K562 (cell line): ENCODE measurements around the gene TCF3. TPM values are rescaled to one million over a fixed set of nuclear protein-coding genes. Genes with fewer than 3 reads are reported as not detected.

Experiments
- ATAC-seq: fragments of 200-7000 bp; cut with Tn5 transposase; 3 replicates; pipeline ENCODE4 v1.9.1; 2020; ENCODE audit warnings: moderate library complexity
- BruUV-seq: library from RNA; stranded (reverse); fragments of 400-500 nt; replicated peaks from 2 replicates; lab custom pipeline; 2021; lab: Mats Ljungman, UMichigan
- CTCF ChIA-PET: fragments of 300-600 bp; formaldehyde crosslinking; extraction: SDS; loops from one replicate; lab custom pipeline; 2021; ENCODE audit warnings: low intra/inter-chr PET ratio; lab: Yijun Ruan, JAX
- POLR2A ChIA-PET: fragments of 300-600, 350-650 bp; sonication (Branson Sonifier 250); formaldehyde crosslinking; extraction: SDS; loops from one replicate; lab custom pipeline; 2021; ENCODE audit warnings: antibody characterized with exemption, inconsistent platforms; lab: Yijun Ruan, JAX
- DNase-seq, 4 experiments: peaks; one replicate each; pipeline versions ENCODE4 v3.0.0 to v3.0.0-alpha.2; 2011 to 2018; ENCODE audit warnings: low spot score in 3 of 4, mixed read lengths in 3 of 4; ENCODE audit errors: extremely low read depth in 1 of 4
- FAIRE-seq: peaks from 2 replicates; lab custom pipeline; 2011; peaks lifted over from hg19 to GRCh38; lab: Jason Lieb, UNC
- H2AFZ ChIP-seq: 2 replicates; pipeline ENCODE4 v1.6.0; 2011; ENCODE audit warnings: low read depth, low read length, control low read depth, inconsistent platforms
- H3K27ac ChIP-seq: fragments of 200-600 bp; 3 replicates; pipeline ENCODE4 v1.8.0; 2011; ENCODE audit warnings: low read depth, mild to moderate bottlenecking, control low read depth, inconsistent platforms, low read length, moderate library complexity, mixed read lengths; ENCODE audit errors: extremely low read depth
- H3K27me3 ChIP-seq, 2 experiments: fragments of 300-600 bp in 1 of 2; 2 replicates in 1 of 2; 3 replicates in 1 of 2; pipeline versions ENCODE4 v1.6.0 to v1.8.0; 2011; ENCODE audit warnings: inconsistent platforms in 2 of 2, low read length in 2 of 2, mild to moderate bottlenecking in 1 of 2, mixed read lengths in 1 of 2, moderate library complexity in 1 of 2; ENCODE audit not compliant: control insufficient read depth in 2 of 2, insufficient read depth in 2 of 2
- H3K36me3 ChIP-seq: fragments of 300-600 bp; 3 replicates; pipeline ENCODE4 v1.8.0; 2011; ENCODE audit warnings: mild to moderate bottlenecking, low read length, inconsistent platforms; ENCODE audit not compliant: control insufficient read depth, insufficient read depth
- H3K4me1 ChIP-seq, 2 experiments: fragments of 200-600 bp in 1 of 2; replicated peaks in 1 of 2; 2 replicates in 1 of 2; 3 replicates in 1 of 2; pipeline versions ENCODE4 v1.5.1 to v1.8.0; 2011; ENCODE audit warnings: inconsistent platforms in 2 of 2, low read length in 2 of 2, mild to moderate bottlenecking in 1 of 2, mixed read lengths in 1 of 2, moderate library complexity in 1 of 2; ENCODE audit not compliant: control insufficient read depth in 2 of 2, insufficient read depth in 2 of 2
- H3K4me2 ChIP-seq: 2 replicates; pipeline ENCODE4 v1.6.1; 2011; ENCODE audit warnings: low read length, control low read depth, inconsistent platforms, mixed read lengths; ENCODE audit not compliant: insufficient read depth
- H3K4me3 ChIP-seq: fragments of 200-600 bp; sonication (generic), shearing (Covaris generic); 2 replicates; pipeline ENCODE4 v1.5.1; 2016; ENCODE audit warnings: control low read depth, inconsistent platforms
- H3K79me2 ChIP-seq: fragments of 200-600 bp; 3 replicates; pipeline ENCODE4 v1.8.0; 2011; ENCODE audit warnings: low read length, inconsistent platforms; ENCODE audit not compliant: control insufficient read depth, insufficient read depth
- H3K9ac ChIP-seq, 2 experiments: 2 replicates each; pipeline versions ENCODE4 v1.6.0 to v1.6.1; 2011; ENCODE audit warnings: low read depth in 2 of 2, low read length in 2 of 2, control low read depth in 1 of 2, inconsistent platforms in 1 of 2, mild to moderate bottlenecking in 1 of 2, mixed read lengths in 1 of 2; ENCODE audit not compliant: insufficient read depth in 1 of 2
- H3K9me1 ChIP-seq: one replicate; pipeline ENCODE4 v1.6.0; 2011; ENCODE audit warnings: inconsistent platforms, mild to moderate bottlenecking, low read length, moderate library complexity; ENCODE audit not compliant: control insufficient read depth, insufficient read depth
- H3K9me3 ChIP-seq: replicated peaks from 2 replicates; pipeline ENCODE4 v1.5.1; 2011; ENCODE audit warnings: low read depth, low read length, inconsistent platforms; ENCODE audit not compliant: control insufficient read depth, insufficient read depth
- H4K20me1 ChIP-seq: replicated peaks from 2 replicates; pipeline ENCODE4 v1.6.1; 2011; ENCODE audit warnings: low read length, inconsistent platforms, mixed read lengths; ENCODE audit not compliant: control insufficient read depth, insufficient read depth
- CREB3L1 ChIP-seq: fragments of 450-650 bp; IDR thresholded peaks from 2 replicates; pipeline ENCODE4 v1.6.1; 2014; ENCODE audit warnings: low read depth, mild to moderate bottlenecking, moderate library complexity, borderline replicate concordance
- FIP1L1 ChIP-seq: fragments of 200-400 bp; formaldehyde crosslinking; IDR thresholded peaks from 2 replicates; pipeline ENCODE4 v1.6.1; 2018; ENCODE audit warnings: mild to moderate bottlenecking, low read depth, low read length; ENCODE audit not compliant: poor library complexity, severe bottlenecking
- FOXP4 ChIP-seq: sonication (generic); formaldehyde crosslinking; IDR thresholded peaks from 2 replicates; pipeline ENCODE4 v1.8.0; 2022; ENCODE audit warnings: mild to moderate bottlenecking, missing genetic modification reagents, borderline replicate concordance
- TBP ChIP-seq: optimal IDR thresholded peaks from 2 replicates; pipeline ENCODE3; 2011; ENCODE audit warnings: low read depth, low read length, improper control_type of control experiment
- ZBTB17 ChIP-seq: fragments of 450-650 bp; formaldehyde crosslinking; IDR thresholded peaks from 2 replicates; pipeline ENCODE4 v1.4.0; 2020; ENCODE audit warnings: mild to moderate bottlenecking
- ZBTB26 ChIP-seq: fragments of 450-650 bp; formaldehyde crosslinking; IDR thresholded peaks from 2 replicates; pipeline ENCODE4 v1.4.0; 2022; ENCODE audit warnings: missing genetic modification characterization
- WGBS: fragments of 100-300 bp; shearing (Covaris generic); methylation state at CpG from one replicate; pipeline ENCODE4 v1.1.6; 2016; ENCODE audit warnings: low coverage, mixed read lengths; ENCODE audit not compliant: insufficient coverage; ENCODE audit errors: missing lambda C conversion rate; 5-methylcytosine and 5-hydroxymethylcytosine counted together
- in situ Hi-C: fragments of 300-500 bp; cut with MboI; formaldehyde crosslinking; loops from 4 replicates; pipeline ENCODE4 v1.15.0; 2018; ENCODE audit warnings: inconsistent platforms, mixed read lengths
- intact Hi-C: fragments of 100-400 bp; cut with micrococcal nuclease; formaldehyde crosslinking; loops from 2 replicates; pipeline ENCODE4 v1.14.2; 2022
- polyA plus RNA-seq, 8 experiments: library from polyadenylated mRNA; depleted of rRNA in 4 of 8; stranded (reverse) in 5 of 8; unstranded in 3 of 8; fragments of >200 nt; fragmentation: Nextera tagmentation in 2 of 8; fragmentation: Illumina TruSeq in 1 of 8; extraction: Ambion mirVana in 2 of 8; extraction: Trizol in 1 of 8; gene quantifications; 2 replicates each; pipeline versions ENCODE4 v1.2.1 to v1.2.3, GENCODE V29; 2011 to 2014; ENCODE audit warnings: inconsistent platforms in 1 of 8, missing spikeins in 1 of 8
- total RNA-seq, 7 experiments: library from RNA; depleted of rRNA in 6 of 7; stranded (reverse); fragments of >200 nt in 6 of 7; fragmentation: Illumina TruSeq in 2 of 7; extraction: Trizol in 2 of 7; gene quantifications; 2 replicates each; pipeline versions ENCODE4 v1.2.1 to v1.2.3, GENCODE V29; 2011 to 2021; ENCODE audit warnings: low replicate concordance in 1 of 7

TCF3 gene
- total and polyA plus RNA-seq, 9 of the 15 experiments (the other 6 are each of a cell fraction or from before 2014, with no cell fraction given), result 5.6 to 259 (median 84.0) TPM

GRCh38 chr19:1580382-1580781, 72.0 kb downstream of the TCF3 start:
- TF ChIP-seq FIP1L1, result no peak
- no peak for TF ChIP-seq CREB3L1
- no peak for TF ChIP-seq FOXP4
- no peak for TF ChIP-seq ZBTB17 (CRISPR knock-in tag)
- no peak for TF ChIP-seq ZBTB26 (CRISPR knock-in tag)
- TF ChIP-seq TBP, result no peak
- Histone ChIP-seq H4K20me1 (no peaks in the 10 kb centered on the region), H3K27ac (no peak overlapping the region), H3K4me3 (no peak overlapping the region), H2AFZ (no peak overlapping the region), H3K9me3 (no peaks in the 10 kb centered on the region), H3K27me3 (no peaks in the 10 kb centered on the region), H3K36me3 (peaks cover 85% of the 10 kb centered on the region; the same call in 2 of the 3 replicates), H3K4me1 (peaks cover 0 to 33% of the 10 kb centered on the region in 2 experiments; a peak in 2 of 5 replicates), H3K9me1 (no peaks in the 10 kb centered on the region), H3K4me2 (no peak overlapping the region), H3K79me2 (peaks cover 7% of the 10 kb centered on the region; the same call in 2 of the 3 replicates), H3K9ac (no peak overlapping the region)
- CTCF ChIA-PET, result no interaction called here
- DNase-seq (no peak), ATAC-seq (no peak), FAIRE-seq (no peak)
- in situ Hi-C loops (no loop called here), intact Hi-C loops (no loop called here)
- POLR2A ChIA-PET, result no interaction called here
- 88% methylated on average over 16 of the region's 20 CpGs for WGBS
- BruUV-seq, result no TSS peak
